Activated naive CD4-positive, alpha-beta T cell treated with anti-CD3 and anti-CD28 coated beads, Interleukin-2, amount 50 U/mL, for 16 hours (primary cell): Measurements from ENCODE around the gene PAK4.
"Not testable (repeated sequence)": the region's sequence is repeated elsewhere in the genome, so short reads cannot be mapped to it uniquely, and the experiment has no call there.

Experiments used
- DNase-seq: peaks from one replicate; pipeline ENCODE4 v3.0.0-alpha.2; 2020

The PAK4 gene

DNA sequence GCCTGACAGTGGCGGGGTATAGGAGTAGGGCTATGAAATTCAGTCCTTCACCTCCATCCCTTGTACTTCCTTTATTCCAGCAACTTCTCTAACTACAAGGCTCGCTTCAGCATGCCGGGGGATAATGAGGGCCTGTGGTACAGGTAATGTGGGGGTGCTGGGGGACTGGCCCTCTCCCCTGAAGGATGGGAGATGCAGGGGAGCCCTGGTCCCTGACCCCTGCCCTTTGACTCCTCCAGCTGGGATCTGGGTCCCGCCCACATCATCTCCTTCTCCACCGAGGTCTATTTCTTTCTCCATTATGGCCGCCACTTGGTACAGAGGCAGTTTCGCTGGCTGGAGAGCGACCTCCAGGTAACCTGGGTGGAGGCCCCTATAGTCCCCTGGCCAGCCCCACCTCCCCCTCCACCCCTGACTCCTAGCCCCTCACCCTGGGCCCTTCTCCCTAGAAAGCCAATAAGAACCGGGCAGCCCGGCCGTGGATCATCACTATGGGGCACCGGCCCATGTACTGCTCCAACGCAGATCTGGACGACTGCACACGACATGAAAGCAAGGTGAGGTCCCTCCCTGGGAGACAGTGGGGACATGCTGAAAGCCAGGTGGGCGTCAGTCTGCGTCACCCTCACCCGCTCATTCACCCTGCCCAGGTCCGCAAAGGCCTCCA, 25.0 kb upstream of the PAK4 start:
- DNase-seq, result no peak

DNA sequence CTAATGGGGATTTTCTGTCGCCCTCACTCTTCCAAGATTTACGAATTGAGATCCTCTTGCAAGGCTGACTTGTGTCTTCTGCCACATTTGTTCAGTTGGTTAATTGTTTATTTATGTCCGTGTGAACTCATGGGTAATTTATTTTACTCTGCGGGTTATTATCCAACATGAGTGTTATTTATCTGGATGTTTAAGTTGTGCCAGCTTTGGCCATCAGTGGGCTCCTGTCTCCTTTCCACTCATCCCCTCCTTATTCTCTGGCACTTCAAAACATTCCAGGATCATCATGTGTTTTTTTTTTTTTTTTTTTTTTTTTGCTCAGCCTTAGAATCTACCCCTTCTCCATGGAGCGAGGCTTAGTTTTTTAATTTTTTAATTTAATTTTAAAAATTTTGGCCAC, 22.4 kb upstream of the PAK4 start:
- DNase-seq, result no peak

DNA sequence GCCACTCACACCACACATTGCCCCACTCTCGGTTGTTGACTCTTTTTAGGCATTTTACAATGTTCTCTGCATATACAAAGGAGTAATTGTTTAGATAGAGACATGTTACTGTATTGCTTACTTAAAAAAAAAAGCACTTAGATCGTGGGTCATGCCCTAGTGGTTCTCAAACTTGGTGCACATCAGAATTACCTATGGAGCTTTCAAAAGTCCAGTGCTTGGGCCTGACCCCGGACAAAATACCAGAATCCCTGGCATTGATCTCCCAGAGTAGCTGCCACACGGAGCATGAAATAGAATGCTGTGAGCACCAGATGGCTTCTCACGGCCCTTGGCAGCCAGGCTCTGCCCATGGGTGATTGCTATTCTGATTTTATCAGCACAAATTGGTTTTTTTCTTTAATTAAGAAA, 21.4 kb upstream of the PAK4 start:
- no peak for DNase-seq

DNA sequence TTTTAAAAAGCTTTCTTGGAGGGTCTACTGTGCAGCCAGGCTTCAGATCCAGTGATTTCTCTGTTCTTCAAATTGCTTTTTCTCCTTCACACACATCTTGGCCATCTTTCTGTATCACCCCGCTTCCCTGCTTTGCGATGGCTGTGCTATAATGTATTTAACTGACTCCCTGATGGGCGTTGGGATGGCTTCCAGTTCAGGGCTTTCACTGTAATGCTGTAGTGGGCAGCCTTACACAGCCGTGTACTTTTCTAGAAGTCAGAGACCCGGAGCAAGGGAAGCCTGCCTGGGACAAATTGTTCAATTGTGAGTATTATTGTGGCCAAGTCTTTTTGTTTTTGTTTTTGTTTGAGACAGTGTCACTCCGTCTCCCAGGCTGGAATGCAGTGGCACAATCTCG, 19.4 kb upstream of the PAK4 start:
- no peak for DNase-seq

DNA sequence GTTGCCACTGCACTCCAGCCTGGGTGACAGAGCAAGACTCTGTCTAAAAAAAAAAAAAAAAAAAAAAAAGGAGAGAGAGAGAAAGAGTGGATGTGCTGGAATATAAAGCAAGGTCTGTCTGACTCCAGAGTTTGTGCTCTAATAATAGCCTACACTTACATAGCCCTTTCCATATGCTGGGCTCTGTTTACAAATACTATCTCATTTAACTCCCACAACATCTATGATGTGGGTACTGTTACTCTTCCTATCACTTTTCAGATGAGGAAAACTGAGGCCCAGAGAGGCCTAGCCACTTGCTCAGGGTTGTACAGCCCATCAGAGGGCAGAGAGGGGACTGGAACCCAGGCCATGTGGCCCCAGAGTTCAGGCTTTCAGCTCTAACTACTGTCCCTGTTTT, 15.9 kb upstream of the PAK4 start:
- DNase-seq, result no peak

DNA sequence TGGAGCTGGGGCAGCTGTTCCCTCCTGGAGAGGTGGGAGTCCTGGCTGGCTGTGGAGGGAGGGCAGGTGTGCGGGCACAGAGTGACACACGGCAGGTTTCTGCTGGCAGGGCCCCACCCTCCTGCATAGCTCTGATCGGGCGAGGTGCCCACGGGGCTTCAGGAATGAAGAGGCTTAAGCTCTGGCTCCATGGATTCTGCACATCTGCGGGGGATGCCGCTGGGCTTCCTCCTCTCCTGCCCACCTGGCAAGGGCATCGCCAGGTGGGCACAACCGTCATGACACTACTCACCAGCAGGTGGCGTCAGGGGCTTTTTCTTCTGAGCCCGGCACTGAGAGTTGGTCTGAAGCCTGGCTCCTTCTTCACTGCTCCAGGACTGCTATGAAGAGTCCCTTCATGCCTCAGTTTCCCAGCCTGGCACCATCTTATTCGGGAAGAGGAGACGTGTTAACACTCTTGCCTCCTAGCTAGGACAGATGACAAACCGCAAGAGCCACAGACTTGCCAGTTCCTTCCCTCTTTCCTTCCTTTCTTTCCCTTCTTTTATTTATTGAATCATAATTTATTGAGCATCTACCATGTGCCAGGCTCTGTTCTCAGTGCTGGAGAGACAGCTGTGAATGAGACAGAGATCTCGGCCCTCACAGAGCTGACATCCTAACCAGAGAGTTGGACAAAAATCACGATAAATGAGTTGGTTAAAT, 15.2 kb upstream of the PAK4 start:
- DNase-seq, result peak; percentile 78

DNA sequence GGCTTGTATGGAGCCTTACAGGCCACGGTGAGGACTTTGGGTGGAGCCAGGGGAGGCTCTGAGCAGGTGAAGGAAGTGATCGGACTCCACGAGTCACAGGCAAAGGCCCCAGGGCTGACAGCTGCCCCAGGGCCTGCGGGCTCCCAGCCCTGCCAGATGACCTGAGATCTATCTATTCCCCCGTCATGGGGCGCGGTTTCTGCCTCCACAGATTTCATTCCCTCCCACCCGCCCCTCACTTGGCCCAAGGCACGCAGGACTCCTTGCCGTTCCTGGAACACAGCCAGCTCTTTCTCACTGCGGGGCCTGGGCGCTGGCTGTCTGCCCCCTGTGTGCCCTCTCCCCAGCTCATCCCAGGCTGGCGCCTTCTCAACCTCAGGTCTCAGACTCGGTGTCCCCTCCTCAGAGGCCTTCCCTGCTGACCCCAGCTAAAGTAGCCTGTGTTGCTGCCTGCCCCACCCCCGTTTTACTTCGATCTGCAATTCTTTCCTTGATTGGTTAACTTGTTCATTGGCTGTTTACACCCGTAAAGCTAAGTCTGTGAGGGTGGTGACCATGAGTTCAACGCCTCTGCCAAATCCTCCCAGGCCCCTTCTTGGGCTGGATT, 13.9 kb upstream of the PAK4 start:
- no peak for DNase-seq

DNA sequence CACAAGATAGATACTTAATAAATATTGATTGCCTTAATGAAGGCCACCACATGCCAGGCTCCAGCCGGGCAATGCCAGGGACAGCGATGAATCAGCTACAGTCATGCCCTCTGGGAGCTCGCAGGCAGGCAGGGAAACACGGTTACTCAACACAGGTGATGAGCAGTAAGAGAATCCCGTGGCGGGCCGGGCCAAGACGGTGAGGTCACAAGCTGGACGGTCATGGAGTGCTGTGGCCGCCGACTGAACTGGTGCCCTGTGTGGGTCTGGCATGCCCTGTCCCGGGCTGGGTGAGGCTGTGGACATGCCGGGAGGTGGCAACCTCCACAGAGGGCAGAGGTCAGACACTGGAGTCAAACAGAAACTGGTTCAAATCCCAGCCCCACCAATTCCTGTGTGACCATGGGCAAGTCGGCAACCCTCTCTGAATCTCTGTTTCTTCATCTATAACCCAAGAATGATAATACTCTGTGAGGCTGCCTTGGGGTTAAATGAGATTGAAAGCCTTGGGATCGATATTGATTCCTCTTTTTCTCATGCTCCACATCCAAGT, 13.2 kb upstream of the PAK4 start:
- no peak for DNase-seq

DNA sequence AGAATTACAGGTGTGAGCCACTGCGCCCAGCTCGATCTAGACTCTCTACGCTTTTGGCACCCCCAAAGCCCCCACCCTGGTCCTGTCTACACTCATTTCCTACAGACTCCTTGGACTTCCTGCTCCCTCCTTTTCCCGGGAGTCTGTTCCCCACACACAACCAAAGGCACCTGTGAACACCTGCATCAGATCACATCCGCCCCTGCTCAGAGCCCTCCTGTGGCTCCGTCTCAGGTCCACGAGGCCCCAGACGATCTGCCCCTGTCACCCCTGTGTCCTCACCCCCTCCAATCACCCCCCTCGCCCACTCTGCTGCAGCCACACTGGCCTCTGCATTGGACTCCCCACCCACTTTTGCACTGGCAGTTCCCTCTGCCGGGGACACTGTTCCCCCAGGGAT, 12.4 kb upstream of the PAK4 start:
- no peak for DNase-seq

DNA sequence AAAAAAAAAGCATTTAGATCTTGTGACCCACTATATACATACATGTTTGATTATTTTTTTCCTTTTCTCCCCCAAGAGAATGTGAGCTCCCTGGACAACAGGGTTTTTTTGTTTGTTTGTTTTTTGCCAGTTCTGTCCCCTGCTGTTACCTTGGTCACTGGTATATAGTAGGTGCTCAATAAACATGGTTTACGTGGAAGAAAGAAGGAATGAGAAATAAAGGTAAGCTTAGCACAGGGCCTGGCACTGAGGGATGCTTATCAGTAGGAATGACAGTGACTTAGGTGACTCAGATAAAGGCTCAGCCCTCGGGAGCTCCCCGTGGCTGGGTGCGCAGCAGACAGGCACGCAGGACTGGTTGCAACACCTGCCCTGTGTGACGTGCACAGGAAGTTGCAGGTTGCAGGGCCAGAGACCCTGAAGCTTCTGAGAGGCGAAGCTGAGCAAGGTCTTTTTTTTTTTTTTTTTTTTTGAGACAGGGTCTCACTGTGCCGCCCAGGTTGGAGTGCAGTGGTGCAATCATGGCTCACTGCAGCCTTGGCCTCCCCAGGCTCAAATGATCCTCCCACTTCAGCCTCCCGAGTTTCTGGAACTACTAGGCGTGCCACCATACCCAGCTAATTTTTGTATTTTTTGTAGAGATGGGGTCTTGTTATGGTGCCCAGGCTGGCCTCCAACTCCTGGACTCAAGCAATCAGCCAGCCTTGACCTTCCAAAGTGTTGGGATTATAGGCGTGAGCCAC, 10.3 kb upstream of the PAK4 start:
- DNase-seq, result no peak

DNA sequence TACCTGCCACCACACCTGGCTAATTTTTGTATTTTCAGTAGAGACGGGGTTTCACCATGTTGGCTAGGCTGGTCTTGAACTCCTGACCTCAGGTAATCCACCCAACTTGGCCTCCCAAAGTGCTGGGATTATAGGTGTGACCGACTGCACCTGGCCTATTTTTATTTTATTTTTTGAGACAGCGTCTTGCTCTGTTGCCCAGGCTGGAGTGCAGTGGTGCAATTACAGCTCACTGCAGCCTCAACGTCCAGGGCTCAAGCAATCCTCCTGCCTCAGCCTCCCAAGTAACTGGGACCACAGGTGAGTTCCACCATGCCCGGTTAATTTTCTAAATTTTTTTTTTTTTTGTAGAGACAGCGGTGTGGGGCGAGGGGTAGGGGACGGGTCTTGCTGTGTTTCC, 8.6 kb upstream of the PAK4 start:
- not testable (repeated sequence) for DNase-seq

DNA sequence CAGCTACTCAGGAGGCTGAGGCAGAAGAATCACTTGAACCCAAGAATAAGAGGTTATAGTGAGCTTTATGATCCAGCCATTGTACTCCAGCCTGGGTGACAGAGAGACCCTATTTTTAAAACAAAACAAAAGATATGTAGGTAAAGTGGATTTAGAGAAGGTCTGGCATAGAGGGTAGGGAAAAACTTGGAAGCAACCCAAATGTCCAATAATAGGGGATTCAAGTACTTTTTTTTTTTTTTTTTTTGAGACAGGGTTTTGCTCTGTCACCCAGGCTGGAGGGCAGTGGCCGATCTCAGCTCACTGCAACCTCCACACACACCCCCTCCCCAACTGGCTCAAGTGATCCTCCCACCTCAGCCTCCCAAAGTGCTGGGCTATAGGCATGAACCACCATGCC, 5.8 kb upstream of the PAK4 start:
- no peak for DNase-seq

DNA sequence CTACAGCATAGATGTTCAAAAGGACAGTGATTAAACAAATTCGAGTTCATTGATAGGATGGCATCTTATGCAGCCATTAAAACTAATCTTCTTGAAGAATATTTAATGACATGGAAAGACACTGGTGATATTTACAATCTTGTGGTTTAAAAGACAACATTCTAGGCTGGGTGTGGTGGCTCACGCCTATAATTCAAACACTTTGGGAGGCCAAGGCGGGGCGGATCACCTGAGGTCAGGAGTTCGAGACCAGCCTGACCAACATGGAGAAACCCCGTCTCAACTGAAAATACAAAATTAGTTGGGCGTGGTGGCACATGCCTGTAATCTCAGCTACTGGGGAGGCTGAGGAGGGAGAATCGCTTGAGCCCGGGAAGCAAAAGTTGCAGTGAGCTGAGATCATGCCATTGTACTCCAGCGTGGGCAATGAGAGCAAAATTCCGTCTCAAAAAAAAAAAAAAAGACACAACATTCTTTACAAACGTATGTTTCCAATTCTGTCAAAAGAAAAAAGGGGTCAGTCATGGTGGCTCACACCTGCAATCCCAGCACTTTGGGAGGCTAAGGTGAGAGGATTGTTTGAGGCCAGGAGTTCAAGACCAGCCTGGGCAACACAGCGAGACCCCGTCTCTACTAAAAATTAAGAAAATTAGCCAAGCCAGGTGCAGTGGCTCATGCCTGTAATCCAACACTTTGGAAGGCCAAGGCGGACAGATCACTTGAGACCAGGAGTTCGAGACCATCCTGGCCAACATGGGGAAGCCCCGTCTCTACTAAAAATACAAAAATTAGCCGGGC, 2.5 kb upstream of the PAK4 start:
- no peak for DNase-seq

DNA sequence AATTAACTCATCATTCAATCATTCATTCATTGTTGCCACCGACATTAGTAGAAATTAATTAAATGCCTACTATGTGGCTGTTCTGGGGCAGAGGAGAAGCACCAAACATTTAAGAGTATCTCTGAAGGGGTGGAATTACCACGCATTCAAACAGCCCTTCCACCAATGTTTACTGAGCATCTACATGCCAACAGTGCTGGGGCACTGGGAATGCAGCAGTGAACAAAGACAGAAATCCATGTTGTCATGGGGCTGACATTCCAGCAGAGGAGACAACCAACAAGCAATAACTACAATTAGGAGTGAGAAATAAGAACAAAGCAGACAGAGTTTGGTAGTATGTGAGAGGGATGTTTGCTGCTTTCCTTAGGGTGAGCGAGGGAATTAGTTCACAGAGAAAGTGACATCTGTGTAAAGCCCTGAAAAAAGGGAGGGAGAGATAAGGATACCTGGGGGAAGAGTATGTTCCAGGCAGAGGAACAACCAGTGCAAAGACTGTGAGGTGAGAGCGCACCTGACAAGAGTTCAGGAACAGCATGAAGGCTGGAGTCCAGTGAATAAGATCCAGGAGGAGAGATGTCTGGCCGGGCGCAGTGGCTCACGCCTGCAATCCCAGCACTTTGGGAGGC, 1.3 kb upstream of the PAK4 start:
- no peak for DNase-seq

DNA sequence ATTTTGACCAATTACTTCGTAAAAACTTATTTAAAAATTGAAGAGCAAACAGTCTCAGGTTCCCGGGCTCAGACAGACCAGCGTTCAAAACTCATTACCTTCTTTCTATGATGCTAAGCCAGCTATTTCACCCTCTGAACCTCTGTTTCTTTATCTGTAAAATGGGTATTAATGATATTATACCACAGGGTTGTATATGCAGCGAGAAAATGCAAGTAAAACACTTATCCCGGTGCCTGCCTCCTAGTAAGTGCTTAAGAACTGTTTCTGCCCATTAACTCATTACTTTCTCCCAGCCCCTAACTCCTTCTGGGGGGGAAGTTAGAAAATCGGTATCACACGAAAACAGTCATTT, 410 bp upstream of the PAK4 start:
- no peak for DNase-seq

DNA sequence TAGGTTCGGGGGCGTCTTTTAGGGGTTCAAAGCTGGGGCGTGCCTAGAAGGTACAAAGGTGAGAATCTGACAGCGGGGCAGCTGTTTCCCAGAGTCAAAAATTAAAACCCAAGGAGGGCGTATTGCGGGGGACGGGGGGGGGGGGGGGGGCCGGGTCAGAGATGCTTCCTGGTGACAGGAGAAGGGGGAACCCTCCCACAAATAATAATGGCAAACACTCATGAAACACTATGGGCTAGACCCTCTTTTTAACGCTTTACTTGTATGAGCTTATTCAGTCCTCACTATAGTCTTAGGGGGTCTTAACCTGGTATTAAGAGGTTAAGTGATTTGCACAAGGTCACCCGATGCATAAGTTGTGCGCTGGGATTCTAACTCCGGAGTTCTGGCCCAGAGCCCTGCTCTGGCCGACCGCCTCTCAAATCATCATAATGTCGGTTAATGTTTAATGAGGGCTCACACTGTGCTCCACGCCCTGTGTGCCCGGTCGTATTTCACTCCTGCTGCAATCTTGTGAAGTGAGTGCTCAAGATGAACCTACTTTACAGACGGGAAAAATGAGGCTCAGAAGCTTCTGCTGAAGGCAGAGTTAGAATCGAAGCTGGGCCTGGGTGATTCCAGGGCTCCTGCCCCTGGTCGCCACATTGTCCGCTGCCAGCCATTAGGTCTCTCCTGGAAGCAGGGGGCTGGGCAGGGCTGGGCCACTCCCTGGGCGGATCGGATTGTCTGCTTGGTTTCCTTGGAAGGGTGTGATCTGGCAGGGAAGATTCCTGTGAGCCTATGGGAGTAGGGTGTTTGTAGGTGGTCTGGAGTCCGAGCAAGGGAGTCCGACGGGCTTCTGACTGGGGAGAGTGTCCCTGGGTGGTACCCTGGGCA, 964 bp downstream of the PAK4 start:
- no peak for DNase-seq

DNA sequence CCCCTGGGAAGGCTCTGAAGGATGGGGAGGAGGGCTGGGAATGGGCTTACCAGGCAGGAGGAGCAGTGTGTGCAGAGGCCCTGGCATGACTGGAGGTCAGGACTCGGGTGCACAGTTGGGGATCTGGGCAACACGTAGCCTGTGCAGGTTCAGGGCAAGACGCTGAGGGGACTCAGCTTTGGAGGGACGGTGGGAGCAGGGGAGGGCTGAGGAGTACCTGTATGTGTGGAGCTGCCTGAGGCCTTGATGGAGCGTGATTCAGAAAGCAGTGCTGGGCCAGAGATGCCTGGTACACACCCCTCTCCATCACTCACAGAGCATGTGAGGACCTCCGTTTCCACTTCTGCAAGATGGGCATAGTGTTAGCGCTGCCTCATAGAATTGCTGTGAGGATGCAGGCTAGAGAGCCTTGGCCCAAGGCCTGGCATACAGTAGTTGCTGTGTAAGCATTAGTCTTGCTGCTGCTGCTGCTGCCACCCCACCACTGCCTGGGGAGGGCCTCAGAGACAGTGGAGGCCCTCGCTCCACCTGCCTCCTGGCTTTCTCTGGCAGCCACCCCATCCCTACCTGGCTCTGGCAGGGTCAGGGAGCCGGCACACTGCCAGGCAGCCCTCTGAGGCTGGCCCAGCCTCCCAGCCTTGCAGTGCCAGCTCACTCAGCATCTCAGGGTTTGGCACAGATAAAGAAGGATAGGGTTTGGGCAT, 2.4 kb downstream of the PAK4 start:
- DNase-seq, result no peak

DNA sequence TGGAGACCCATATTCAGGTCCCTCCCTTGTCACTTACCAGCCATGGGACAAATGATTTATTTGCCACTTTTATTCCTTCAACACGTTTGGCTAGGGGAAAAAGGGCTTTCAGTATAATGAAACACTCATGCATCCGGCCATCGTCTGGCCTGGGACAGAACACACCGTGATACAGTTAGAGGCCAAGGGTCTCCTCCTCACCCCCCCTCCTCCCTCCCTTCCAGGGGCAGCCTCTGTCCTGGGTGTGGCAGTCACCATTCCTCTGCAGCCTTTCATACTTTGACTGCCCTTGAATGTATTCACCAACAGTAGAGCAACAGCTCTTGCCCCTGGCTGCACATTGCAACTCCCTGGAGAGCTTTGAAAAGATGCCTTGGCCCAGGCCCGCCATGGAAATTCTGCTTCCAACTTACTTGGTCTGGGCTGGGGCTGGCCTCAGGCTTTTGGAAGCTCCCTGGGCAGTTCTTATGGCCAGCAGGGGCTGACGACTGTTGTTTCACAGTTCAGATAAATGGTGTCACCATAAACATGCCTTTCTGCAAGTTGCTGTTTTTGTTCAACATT, 3.0 kb downstream of the PAK4 start:
- no peak for DNase-seq

DNA sequence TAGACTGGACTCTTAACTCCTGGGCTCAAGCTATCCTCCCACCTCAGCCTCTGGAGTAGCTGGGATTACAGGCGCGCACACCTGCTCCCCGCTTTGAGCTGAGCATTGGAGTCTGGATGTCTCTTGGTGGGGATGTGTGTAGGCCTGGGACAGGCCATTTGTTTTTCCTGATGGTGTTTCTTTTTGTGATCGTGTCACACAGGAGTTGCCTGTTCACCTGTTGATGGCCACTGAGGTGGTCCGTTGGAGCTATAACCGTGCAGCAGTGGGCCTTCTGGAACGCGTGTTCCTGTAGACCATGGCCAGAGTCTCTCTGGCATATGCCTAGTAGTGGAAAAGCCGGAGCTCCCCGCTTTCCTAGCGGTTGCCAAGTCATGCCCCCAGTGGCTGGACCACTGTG, 3.5 kb downstream of the PAK4 start:
- no peak for DNase-seq
